Testis (tissue), 3 donors: ENCODE results near the gene CRBN. TPM values are rescaled to one million over a fixed set of nuclear protein-coding genes. Genes with fewer than 3 reads are reported as not detected.

Experiments
- DNase-seq: peaks from one replicate; pipeline ENCODE4 v3.0.0-alpha.2; 2019
- H3K27ac ChIP-seq, 2 donors: fragments of 200-600 bp; sonication (generic); one replicate each; pipeline ENCODE4 v1.5.1; 2019
- H3K27me3 ChIP-seq: fragments of 200-600 bp; sonication (generic); one replicate; pipeline ENCODE4 v1.5.1; 2019
- H3K36me3 ChIP-seq: fragments of 200-600 bp; sonication (generic); one replicate; pipeline ENCODE4 v1.5.1; 2017; ENCODE audit warnings: low read depth; ENCODE audit errors: missing control alignments
- H3K4me1 ChIP-seq: fragments of 200-600 bp; sonication (generic); one replicate; pipeline ENCODE4 v1.5.1; 2019
- H3K4me3 ChIP-seq, 2 donors: fragments of 200-600 bp; sonication (generic); one replicate each; pipeline ENCODE4 v1.5.1; 2017 to 2019
- H3K9me3 ChIP-seq: fragments of 200-600 bp; sonication (generic); one replicate; pipeline ENCODE4 v1.5.1; 2017
- CTCF ChIP-seq, 3 experiments: fragments of 450-650 bp in 2 of 3; fragments of 200-600 bp in 1 of 3; sonication (generic) in 1 of 3; IDR thresholded peaks; one replicate each; pipeline ENCODE4 v1.5.1; 2016 to 2019; ENCODE audit warnings: antibody characterized with exemption in 3 of 3, mild to moderate bottlenecking in 2 of 3, moderate library complexity in 1 of 3
- POLR2A ChIP-seq: fragments of 450-650 bp; IDR thresholded peaks from one replicate; pipeline ENCODE4 v1.6.1; 2017; ENCODE audit warnings: antibody characterized with exemption, mild to moderate bottlenecking, moderate library complexity
- WGBS, 2 donors: methylation state at CpG; one replicate each; pipeline ENCODE4 v1.1.5; 2018; 5-methylcytosine and 5-hydroxymethylcytosine counted together
- intact Hi-C: fragments of 100-400 bp; cut with DNase I; formaldehyde crosslinking; loops from one replicate; pipeline ENCODE4 v1.15.1; 2023; ENCODE audit warnings: low total_unique reads
- polyA plus RNA-seq: library from polyadenylated mRNA; stranded (reverse); fragments of 350-450 nt; fragmentation: Illumina TruSeq; extraction: RNeasy Lipid Tissue Mini Kit (QIAGEN cat#74804); gene quantifications from one replicate; pipeline ENCODE4 v1.2.3, GENCODE V29; 2014; ENCODE audit warnings: low read depth, low replicate concordance; ENCODE audit not compliant: insufficient read depth
- total RNA-seq, 2 donors: library from RNA; depleted of rRNA; stranded (reverse); fragments of >200 nt; gene quantifications; one replicate each; pipeline ENCODE4 v1.2.3, GENCODE V29; 2016

Gene CRBN
- total and polyA plus RNA-seq, 3 donors from 2014 or later = 85.4 to 180 (median 147) TPM

- H3K4me1 ChIP-seq = no peaks in the 10 kb centered on the region
- 94 to 96% methylated on average over 3 of the region's 3 CpGs for WGBS, 2 donors
These were observed 13.8 kb downstream of the CRBN start for GRCh38 chr3:3165650-3166049.

GRCh38 chr3:3165241-3165640 is 14.2 kb downstream of the CRBN start:
- Histone ChIP-seq H3K4me3 (no peak overlapping the region), H3K27me3 (no peaks in the 10 kb centered on the region), H3K4me1 (no peaks in the 10 kb centered on the region), H3K9me3 (no peaks in the 10 kb centered on the region), H3K27ac (no peak overlapping the region), H3K36me3 (no peaks in the 10 kb centered on the region)
- intact Hi-C loops = no loop called here
- 63 to 66% methylated on average over 3 of the region's 3 CpGs for WGBS, 2 donors
- DNase-seq = no peak
- no peak for TF ChIP-seq CTCF (IDR thresholded peaks at IDR 0.05)
- TF ChIP-seq POLR2A = no peak

More at GRCh38 chr3:3165650-3166049, 13.8 kb downstream of the CRBN start:
- intact Hi-C loops = no loop called here
- Histone ChIP-seq H3K27me3 (no peaks in the 10 kb centered on the region), H3K9me3 (no peaks in the 10 kb centered on the region), H3K36me3 (no peaks in the 10 kb centered on the region), H3K4me3 (no peak overlapping the region), H3K27ac (no peak overlapping the region)
- TF ChIP-seq CTCF (IDR thresholded peaks at IDR 0.05) = no peak
- TF ChIP-seq POLR2A = no peak
- no peak for DNase-seq

- Histone ChIP-seq H3K36me3 (no peaks in the 10 kb centered on the region), H3K9me3 (no peaks in the 10 kb centered on the region), H3K27me3 (no peaks in the 10 kb centered on the region), H3K27ac (no peak overlapping the region), H3K4me1 (no peaks in the 10 kb centered on the region), H3K4me3 (no peak overlapping the region)
- TF ChIP-seq POLR2A (no peak), CTCF (IDR thresholded peaks at IDR 0.05) (no peak)
- 53 to 59% methylated on average over 2 of the region's 2 CpGs for WGBS, 2 donors
- DNase-seq = no peak
- intact Hi-C loops = no loop called here
These were observed 18.7 kb downstream of the CRBN start for GRCh38 chr3:3160826-3161225.

GRCh38 chr3:3157484-3157883 is 22.0 kb downstream of the CRBN start:
- Histone ChIP-seq H3K9me3 (no peaks in the 10 kb centered on the region), H3K4me3 (no peak overlapping the region), H3K4me1 (no peaks in the 10 kb centered on the region), H3K27me3 (no peaks in the 10 kb centered on the region), H3K36me3 (no peaks in the 10 kb centered on the region), H3K27ac (no peak overlapping the region)
- intact Hi-C loops = no loop called here
- TF ChIP-seq POLR2A (no peak), CTCF (IDR thresholded peaks at IDR 0.05) (no peak)
- no peak for DNase-seq
- 78 to 91% methylated on average over 8 of the region's 8 CpGs for WGBS, 2 donors

GRCh38 chr3:3154879-3155610 is 24.4 kb downstream of the CRBN start:
- DNase-seq = no peak
- Histone ChIP-seq H3K4me1 (no peaks in the 10 kb centered on the region), H3K27me3 (no peaks in the 10 kb centered on the region), H3K4me3 (no peak overlapping the region), H3K27ac (no peak overlapping the region), H3K36me3 (no peaks in the 10 kb centered on the region), H3K9me3 (no peaks in the 10 kb centered on the region)
- no peak for TF ChIP-seq CTCF (IDR thresholded peaks at IDR 0.05)
- WGBS, 2 donors = 89 to 90% methylated on average over 5 of the region's 5 CpGs
- intact Hi-C loops = no loop called here
